Stomach (tissue), 4 donors: Measurements from ENCODE around the gene BFSP1.

Source experiments
- CTCF ChIP-seq, 7 experiments: fragments of 450-650 bp in 4 of 7; fragments of 200-600 bp in 3 of 7; sonication (generic) in 3 of 7; IDR thresholded peaks; one replicate each; pipeline ENCODE4 v1.5.1; 2016 to 2019; ENCODE audit warnings: antibody characterized with exemption in 7 of 7, control low read depth in 2 of 7, mild to moderate bottlenecking in 1 of 7
- POLR2A ChIP-seq, 4 donors: fragments of 450-650 bp; IDR thresholded peaks; one replicate each; pipeline ENCODE4 v1.6.1; 2016; ENCODE audit warnings: antibody characterized with exemption in 4 of 4, control low read depth in 2 of 4, mild to moderate bottlenecking in 1 of 4, moderate library complexity in 1 of 4
- POLR2AphosphoS5 ChIP-seq, 3 donors: sonication (generic); formaldehyde crosslinking; IDR thresholded peaks; one replicate each; pipeline ENCODE4 v1.6.1; 2016; ENCODE audit warnings: antibody characterized with exemption in 3 of 3

- TF ChIP-seq CTCF (IDR thresholded peaks at IDR 0.05) (no peak), POLR2AphosphoS5 (IDR thresholded peaks at IDR 0.05) (no peak), POLR2A (IDR thresholded peaks at IDR 0.05) (no peak)
Observed at GRCh38 chr20:17470521-17470920, 60.7 kb downstream of the BFSP1 start.
